EL (cell line): ENCODE results near the gene BRI3BP.
"Not testable (repeated sequence)": the region's sequence is repeated elsewhere in the genome, so short reads cannot be mapped to it uniquely, and the experiment has no call there.

Source experiments
- DNase-seq: peaks from one replicate; pipeline ENCODE4 v3.0.0-alpha.2; 2016

BRI3BP gene

DNA sequence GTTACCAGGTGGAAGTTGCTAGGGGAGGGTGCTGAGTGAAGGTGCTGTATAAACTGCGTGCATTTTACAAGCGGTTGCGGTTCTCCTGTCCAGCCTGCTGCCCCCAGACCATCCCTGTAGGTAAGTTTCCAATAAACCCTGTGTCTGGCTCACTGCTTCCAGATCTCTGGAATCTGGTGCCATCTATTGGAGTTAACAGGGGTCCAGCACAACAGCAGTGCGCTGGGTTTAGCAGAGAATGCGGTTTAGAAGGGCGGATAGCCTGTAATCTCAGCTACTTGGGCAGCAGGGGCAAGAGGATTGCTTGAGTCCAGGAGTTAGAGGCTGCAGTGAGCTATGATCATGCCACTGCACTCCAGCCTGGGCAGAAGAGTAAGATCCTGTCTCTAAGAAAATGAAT, 76.7 kb downstream of the BRI3BP start:
- DNase-seq: no peak

GRCh38 chr12:125070661-125071390, 77.4 kb downstream of the BRI3BP start:
- no peak for DNase-seq

DNA sequence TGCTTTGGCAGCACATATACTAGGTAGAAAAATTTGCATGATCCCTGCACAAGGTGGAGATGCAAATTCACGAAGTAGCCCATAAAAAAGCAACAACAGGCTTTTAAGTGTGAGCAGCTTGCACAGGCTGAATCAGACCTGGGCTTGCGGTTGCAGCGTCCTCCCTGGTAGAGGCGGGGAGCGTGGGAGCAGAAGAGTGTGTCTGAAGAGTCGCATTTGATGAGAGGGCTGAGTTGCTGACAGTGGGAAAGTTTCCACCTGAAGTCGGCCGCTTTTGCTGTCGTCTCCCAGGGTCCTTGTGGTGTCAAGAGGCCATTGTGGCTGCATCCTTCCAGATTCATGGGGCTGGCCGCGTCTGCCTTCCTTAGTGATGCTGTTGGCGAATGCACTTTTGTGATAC, 78.0 kb downstream of the BRI3BP start:
- DNase-seq: no peak

- DNase-seq: no peak
Measured at GRCh38 chr12:125072496-125072895, 79.1 kb downstream of the BRI3BP start.

DNA sequence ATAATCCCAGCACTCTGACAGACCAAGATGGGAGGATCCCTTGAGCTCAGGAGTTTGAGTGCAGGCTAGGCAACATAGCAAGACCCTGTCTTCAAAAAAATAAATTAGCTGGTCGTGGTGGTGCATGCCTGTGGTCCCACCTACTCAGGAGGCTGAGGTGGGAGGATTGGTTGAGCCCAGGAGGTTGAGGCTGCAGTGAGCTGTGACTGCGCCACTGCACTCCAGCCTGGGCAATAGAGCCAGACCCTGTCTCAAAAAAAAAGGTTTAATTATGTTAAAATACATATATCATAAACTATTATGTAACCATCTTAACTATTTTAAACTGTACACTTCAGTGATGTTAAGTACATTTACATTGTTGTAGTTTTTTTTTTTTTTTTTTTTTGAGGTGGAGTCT, 80.8 kb downstream of the BRI3BP start:
- not testable (repeated sequence) for DNase-seq

- no peak for DNase-seq
Measured at GRCh38 chr12:125076103-125076502, 82.7 kb downstream of the BRI3BP start.

GRCh38 chr12:125079084-125079483, 85.6 kb downstream of the BRI3BP start:
- DNase-seq: no peak

DNA sequence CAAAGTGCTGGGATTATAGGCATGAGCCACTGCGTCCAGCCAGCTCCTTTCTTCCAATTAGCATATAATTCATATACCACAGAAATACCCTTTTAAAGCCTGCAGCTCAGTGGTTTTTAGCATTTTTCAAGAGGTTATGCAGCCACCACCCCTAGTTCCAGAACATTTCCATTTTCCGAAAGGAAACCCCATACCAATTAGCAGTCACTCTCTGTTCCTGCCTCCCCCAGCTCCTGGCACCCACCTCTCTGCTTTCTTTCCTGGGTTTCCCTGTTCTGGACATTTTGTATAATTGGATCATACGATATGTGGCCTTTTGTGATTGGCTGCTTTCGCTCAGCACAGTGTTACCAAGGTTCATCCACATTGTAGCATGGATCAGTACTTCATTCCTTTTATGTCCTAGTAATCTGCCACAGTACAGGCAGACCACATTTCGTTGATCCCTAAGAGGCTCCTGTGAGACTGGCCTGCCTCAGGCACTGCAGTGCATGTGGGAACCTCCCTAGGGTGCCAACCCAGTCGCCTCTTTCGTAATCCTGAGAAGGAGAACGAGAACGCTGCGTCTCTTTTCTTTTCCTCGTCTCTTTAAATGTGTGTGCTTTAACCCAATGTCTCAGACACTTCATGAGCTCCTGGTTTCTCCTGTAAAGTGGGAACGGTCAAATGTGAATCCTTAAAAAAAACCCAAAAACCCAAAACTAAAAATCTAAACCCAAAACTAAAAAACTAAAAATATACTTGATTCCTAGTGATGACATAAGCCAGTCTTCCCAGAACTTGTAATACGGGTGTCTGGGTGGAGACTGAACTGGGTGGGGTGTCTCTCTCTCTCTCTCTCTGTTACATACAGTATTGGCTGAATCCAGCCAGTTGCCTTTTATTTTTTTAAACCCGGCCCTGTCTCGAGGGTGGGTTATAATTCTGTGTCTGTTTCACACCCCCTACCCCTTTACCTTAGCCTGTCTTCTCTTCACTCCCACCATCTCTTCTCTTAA, 86.5 kb downstream of the BRI3BP start:
- no peak for DNase-seq
